WTC11 (cell line): ENCODE data around the gene C1QL1. TPM values are rescaled to one million over a fixed set of nuclear protein-coding genes. Genes with fewer than 3 reads are reported as not detected.

Experiments used
- ATAC-seq: fragments of 200-7000 bp; cut with Tn5 transposase; 2 replicates; pipeline ENCODE4 v1.10.0; 2021; ENCODE audit warnings: mild to moderate bottlenecking, moderate library complexity
- CTCF ChIA-PET: fragments of 300-600 bp; sonication (Branson Sonifier 250); formaldehyde crosslinking; loops from one replicate; lab custom pipeline; 2021; ENCODE audit warnings: antibody characterized with exemption; lab: Charles Lee
- POLR2A ChIA-PET: fragments of 350-600 bp; sonication (Branson Sonifier 250); formaldehyde crosslinking; loops from one replicate; lab custom pipeline; 2021; ENCODE audit warnings: antibody characterized with exemption; lab: Charles Lee
- DNase-seq: peaks from one replicate; pipeline ENCODE4 v3.0.0; 2021; ENCODE audit warnings: low spot score
- H3K27ac Mint-ChIP-seq: 2 replicates; pipeline ENCODE4 v1.8.0; 2021; ENCODE audit warnings: mixed read lengths
- H3K27me3 Mint-ChIP-seq: 2 replicates; pipeline ENCODE4 v1.8.0; 2021; ENCODE audit warnings: low read depth, mild to moderate bottlenecking, moderate library complexity, mixed read lengths
- H3K36me3 Mint-ChIP-seq: 2 replicates; pipeline ENCODE4 v1.8.0; 2021; ENCODE audit warnings: mixed read lengths
- H3K4me1 Mint-ChIP-seq: 2 replicates; pipeline ENCODE4 v1.8.0; 2022; ENCODE audit warnings: mixed read lengths
- H3K4me3 Mint-ChIP-seq: 2 replicates; pipeline ENCODE4 v1.8.0; 2021; ENCODE audit warnings: mild to moderate bottlenecking, moderate library complexity, mixed read lengths
- H3K9me3 Mint-ChIP-seq: 2 replicates; pipeline ENCODE4 v1.8.0; 2021; ENCODE audit warnings: mixed read lengths
- ATF1 ChIP-seq: sonication (generic); formaldehyde crosslinking; IDR thresholded peaks from 2 replicates; pipeline ENCODE4 v1.8.1; 2023; ENCODE audit warnings: mild to moderate bottlenecking, moderate library complexity, missing genetic modification reagents
- CREB1 ChIP-seq: sonication (generic); formaldehyde crosslinking; IDR thresholded peaks from 2 replicates; pipeline ENCODE4 v1.8.0; 2023; ENCODE audit warnings: mild to moderate bottlenecking, missing genetic modification reagents
- MXD4 ChIP-seq: fragments of 250-450 bp; sonication (Bioruptor Pico); IDR thresholded peaks from 2 replicates; pipeline ENCODE4 v1.8.0; 2021; ENCODE audit warnings: mild to moderate bottlenecking, moderate library complexity, borderline replicate concordance
- MYBL2 ChIP-seq: sonication (generic); formaldehyde crosslinking; IDR thresholded peaks from 2 replicates; pipeline ENCODE4 v1.8.1; 2023; ENCODE audit warnings: mild to moderate bottlenecking, moderate library complexity, missing genetic modification reagents
- RORB ChIP-seq: fragments of 250-450 bp; sonication (Bioruptor Pico); IDR thresholded peaks from 2 replicates; pipeline ENCODE4 v1.9.0; 2021; ENCODE audit warnings: mild to moderate bottlenecking
- TCF7 ChIP-seq: sonication (generic); formaldehyde crosslinking; IDR thresholded peaks from 2 replicates; pipeline ENCODE4 v1.8.0; 2022; ENCODE audit warnings: mild to moderate bottlenecking, low read depth, missing genetic modification reagents, moderate library complexity
- TEAD4 ChIP-seq: sonication (generic); formaldehyde crosslinking; IDR thresholded peaks from 2 replicates; pipeline ENCODE4 v1.8.0; 2022; ENCODE audit warnings: mild to moderate bottlenecking, missing genetic modification reagents
- TP53 ChIP-seq: sonication (generic); formaldehyde crosslinking; IDR thresholded peaks from 2 replicates; pipeline ENCODE4 v1.8.1; 2023; ENCODE audit warnings: mild to moderate bottlenecking, missing genetic modification reagents
- ZBTB21 ChIP-seq: sonication (generic); formaldehyde crosslinking; IDR thresholded peaks from 2 replicates; pipeline ENCODE4 v1.8.1; 2023; ENCODE audit warnings: mild to moderate bottlenecking, missing genetic modification reagents, borderline replicate concordance
- ZNF263 ChIP-seq: sonication (generic); formaldehyde crosslinking; IDR thresholded peaks from 2 replicates; pipeline ENCODE4 v1.8.1; 2022; ENCODE audit warnings: low read depth, mild to moderate bottlenecking, moderate library complexity, missing genetic modification reagents
- ZNF396 ChIP-seq: fragments of 250-450 bp; sonication (Bioruptor Pico); IDR thresholded peaks from 2 replicates; pipeline ENCODE4 v1.8.0; 2021; ENCODE audit warnings: mild to moderate bottlenecking, moderate library complexity, borderline replicate concordance
- ZNF671 ChIP-seq: fragments of 250-450 bp; sonication (Bioruptor Pico); IDR thresholded peaks from 2 replicates; pipeline ENCODE4 v1.8.0; 2021; ENCODE audit warnings: mild to moderate bottlenecking
- total RNA-seq: library from RNA; stranded (reverse); gene quantifications from 3 replicates; pipeline ENCODE4 v1.2.3, GENCODE V29; 2021
- TF ChIP-seq, protein P1 (sequence below): sonication (generic); formaldehyde crosslinking; IDR thresholded peaks from 2 replicates; pipeline ENCODE4 v1.8.0; 2022; ENCODE audit warnings: missing genetic modification reagents
- TF ChIP-seq, protein P2 (sequence below): fragments of 250-450 bp; sonication (Bioruptor Pico); IDR thresholded peaks from 2 replicates; pipeline ENCODE4 v1.9.0; 2021; ENCODE audit warnings: mild to moderate bottlenecking
- TF ChIP-seq, protein P3 (sequence below): fragments of 250-450 bp; sonication (Bioruptor Pico); IDR thresholded peaks from 2 replicates; pipeline ENCODE4 v1.9.0; 2021; ENCODE audit warnings: moderate library complexity, mild to moderate bottlenecking, inconsistent platforms, borderline replicate concordance
- TF ChIP-seq, protein P4 (sequence below): sonication (generic); formaldehyde crosslinking; IDR thresholded peaks from 2 replicates; pipeline ENCODE4 v1.8.0; 2022; ENCODE audit warnings: mild to moderate bottlenecking, missing genetic modification reagents
- TF ChIP-seq, protein P5 (sequence below): fragments of 250-450 bp; sonication (Bioruptor Pico); IDR thresholded peaks from 2 replicates; pipeline ENCODE4 v2.1.2; 2022; ENCODE audit warnings: mild to moderate bottlenecking, moderate library complexity
- TF ChIP-seq, protein P6 (sequence below): sonication (generic); formaldehyde crosslinking; IDR thresholded peaks from 2 replicates; pipeline ENCODE4 v1.8.1; 2023; ENCODE audit warnings: mild to moderate bottlenecking, missing genetic modification reagents, moderate library complexity
- TF ChIP-seq, protein P7 (sequence below): fragments of 250-450 bp; sonication (Bioruptor Pico); IDR thresholded peaks from 2 replicates; pipeline ENCODE4 v1.8.0; 2021; ENCODE audit warnings: mild to moderate bottlenecking
- TF ChIP-seq, protein P8 (sequence below): fragments of 250-450 bp; sonication (Bioruptor Pico); IDR thresholded peaks from 2 replicates; pipeline ENCODE4 v1.9.0; 2021; ENCODE audit warnings: mild to moderate bottlenecking

C1QL1 gene
- total RNA-seq, 1 experiment from 2014 or later: 13.4 TPM

DNA sequence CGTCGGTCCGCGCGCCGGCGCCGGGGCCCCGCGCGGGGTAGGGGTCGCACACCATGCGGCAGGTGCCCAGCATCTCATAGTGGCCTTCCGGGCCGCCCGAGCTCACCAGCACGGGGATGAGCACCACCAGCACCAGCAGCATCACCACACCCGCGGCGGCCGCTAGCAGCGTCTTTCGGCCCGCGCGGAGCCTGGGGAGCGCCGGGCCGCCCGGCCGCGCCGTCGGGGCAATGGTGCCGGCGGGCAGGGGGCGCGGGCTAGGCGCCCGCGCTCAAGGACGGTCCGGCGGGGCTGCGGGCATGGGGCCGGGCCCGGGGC lies 237 bp downstream of the C1QL1 start (continued):
- TF ChIP-seq, protein P1, sequence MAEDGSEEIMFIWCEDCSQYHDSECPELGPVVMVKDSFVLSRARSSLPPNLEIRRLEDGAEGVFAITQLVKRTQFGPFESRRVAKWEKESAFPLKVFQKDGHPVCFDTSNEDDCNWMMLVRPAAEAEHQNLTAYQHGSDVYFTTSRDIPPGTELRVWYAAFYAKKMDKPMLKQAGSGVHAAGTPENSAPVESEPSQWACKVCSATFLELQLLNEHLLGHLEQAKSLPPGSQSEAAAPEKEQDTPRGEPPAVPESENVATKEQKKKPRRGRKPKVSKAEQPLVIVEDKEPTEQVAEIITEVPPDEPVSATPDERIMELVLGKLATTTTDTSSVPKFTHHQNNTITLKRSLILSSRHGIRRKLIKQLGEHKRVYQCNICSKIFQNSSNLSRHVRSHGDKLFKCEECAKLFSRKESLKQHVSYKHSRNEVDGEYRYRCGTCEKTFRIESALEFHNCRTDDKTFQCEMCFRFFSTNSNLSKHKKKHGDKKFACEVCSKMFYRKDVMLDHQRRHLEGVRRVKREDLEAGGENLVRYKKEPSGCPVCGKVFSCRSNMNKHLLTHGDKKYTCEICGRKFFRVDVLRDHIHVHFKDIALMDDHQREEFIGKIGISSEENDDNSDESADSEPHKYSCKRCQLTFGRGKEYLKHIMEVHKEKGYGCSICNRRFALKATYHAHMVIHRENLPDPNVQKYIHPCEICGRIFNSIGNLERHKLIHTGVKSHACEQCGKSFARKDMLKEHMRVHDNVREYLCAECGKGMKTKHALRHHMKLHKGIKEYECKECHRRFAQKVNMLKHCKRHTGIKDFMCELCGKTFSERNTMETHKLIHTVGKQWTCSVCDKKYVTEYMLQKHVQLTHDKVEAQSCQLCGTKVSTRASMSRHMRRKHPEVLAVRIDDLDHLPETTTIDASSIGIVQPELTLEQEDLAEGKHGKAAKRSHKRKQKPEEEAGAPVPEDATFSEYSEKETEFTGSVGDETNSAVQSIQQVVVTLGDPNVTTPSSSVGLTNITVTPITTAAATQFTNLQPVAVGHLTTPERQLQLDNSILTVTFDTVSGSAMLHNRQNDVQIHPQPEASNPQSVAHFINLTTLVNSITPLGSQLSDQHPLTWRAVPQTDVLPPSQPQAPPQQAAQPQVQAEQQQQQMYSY (CRISPR knock-in tag): no peak
- TF ChIP-seq, protein P2, sequence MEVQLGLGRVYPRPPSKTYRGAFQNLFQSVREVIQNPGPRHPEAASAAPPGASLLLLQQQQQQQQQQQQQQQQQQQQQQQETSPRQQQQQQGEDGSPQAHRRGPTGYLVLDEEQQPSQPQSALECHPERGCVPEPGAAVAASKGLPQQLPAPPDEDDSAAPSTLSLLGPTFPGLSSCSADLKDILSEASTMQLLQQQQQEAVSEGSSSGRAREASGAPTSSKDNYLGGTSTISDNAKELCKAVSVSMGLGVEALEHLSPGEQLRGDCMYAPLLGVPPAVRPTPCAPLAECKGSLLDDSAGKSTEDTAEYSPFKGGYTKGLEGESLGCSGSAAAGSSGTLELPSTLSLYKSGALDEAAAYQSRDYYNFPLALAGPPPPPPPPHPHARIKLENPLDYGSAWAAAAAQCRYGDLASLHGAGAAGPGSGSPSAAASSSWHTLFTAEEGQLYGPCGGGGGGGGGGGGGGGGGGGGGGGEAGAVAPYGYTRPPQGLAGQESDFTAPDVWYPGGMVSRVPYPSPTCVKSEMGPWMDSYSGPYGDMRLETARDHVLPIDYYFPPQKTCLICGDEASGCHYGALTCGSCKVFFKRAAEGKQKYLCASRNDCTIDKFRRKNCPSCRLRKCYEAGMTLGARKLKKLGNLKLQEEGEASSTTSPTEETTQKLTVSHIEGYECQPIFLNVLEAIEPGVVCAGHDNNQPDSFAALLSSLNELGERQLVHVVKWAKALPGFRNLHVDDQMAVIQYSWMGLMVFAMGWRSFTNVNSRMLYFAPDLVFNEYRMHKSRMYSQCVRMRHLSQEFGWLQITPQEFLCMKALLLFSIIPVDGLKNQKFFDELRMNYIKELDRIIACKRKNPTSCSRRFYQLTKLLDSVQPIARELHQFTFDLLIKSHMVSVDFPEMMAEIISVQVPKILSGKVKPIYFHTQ (CRISPR knock-in tag): no peak
- no peak for TF ChIP-seq MYBL2 (CRISPR knock-in tag)
- TF ChIP-seq CREB1 (CRISPR knock-in tag): no peak
- TF ChIP-seq ZNF263: no peak
- TF ChIP-seq, all 79 proteins: peak for 0

DNA sequence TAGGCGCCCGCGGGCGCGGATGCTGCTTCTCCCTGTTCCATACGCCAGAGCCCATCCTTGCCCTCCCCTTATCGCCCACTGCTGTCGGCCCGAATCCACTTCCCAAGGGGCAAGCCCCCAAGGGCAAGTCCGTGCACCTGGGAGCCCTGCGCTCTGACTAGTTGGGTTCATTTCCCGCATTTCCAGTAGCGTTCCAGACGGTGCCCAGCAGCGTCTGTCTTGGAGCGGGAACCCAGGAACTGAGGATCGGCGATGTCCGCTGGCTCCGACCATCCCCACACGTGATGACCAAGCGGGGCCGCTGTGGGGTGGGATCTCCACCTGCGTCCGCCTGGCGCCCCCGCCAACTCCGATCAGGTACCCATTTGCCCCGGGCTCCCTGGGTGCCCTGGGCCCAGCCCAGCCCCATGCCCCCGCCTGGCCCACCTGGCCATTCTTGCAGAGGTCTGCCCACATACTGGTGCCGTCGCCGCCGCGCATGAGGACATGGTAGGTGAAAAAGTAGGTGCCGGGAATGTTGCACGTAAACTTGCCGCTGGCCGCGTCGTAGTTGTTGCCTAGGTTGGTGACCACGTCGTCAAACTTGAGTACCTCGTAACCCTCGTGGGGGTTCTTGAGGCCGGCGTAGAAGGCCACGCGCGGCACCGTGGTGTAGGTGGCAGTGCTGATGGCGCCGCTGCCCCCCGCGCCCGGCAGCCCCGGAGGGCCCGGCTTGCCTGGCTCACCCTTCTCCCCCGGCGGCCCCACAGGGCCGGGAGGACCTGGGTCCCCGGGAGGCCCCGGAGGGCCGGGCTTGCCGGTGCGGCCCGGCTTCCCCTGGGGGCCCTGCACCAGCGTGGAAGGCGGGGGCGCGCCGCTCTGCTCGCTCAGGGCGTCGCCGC lies 837 bp downstream of the C1QL1 start:
- H3K27me3 Mint-ChIP-seq: peaks cover 77% of the 10 kb centered on the region
- H3K4me1 Mint-ChIP-seq: peaks cover 29% of the 10 kb centered on the region
- CTCF ChIA-PET: interaction anchor here (0.6 to 5.5 kb wide), 16 partner anchors 9 to 230 kb away, joined by 3 to 117 read pairs (median 5); partner anchors contain the start of gene ACBD4
- peak; percentile 35 for DNase-seq
- peak overlapping the region; percentile 69 for H3K4me3 Mint-ChIP-seq
- H3K27ac Mint-ChIP-seq: no peak overlapping the region
- ATAC-seq: no peak
- no peaks in the 10 kb centered on the region for H3K36me3 Mint-ChIP-seq
- POLR2A ChIA-PET: no interaction called here
- no peaks in the 10 kb centered on the region for H3K9me3 Mint-ChIP-seq
- TF ChIP-seq ZBTB21 (CRISPR knock-in tag) (no peak), TEAD4 (no peak), TCF7 (CRISPR knock-in tag) (0 out of 2 replicates have a peak, but pooled peaks have one; percentile 48), ZNF396 (CRISPR knock-in tag) (no peak), ZNF671 (no peak), MXD4 (CRISPR knock-in tag) (no peak), TP53 (no peak), ATF1 (CRISPR knock-in tag) (no peak), RORB (CRISPR knock-in tag) (no peak), ZNF263 (no peak)
- TF ChIP-seq, protein P3, sequence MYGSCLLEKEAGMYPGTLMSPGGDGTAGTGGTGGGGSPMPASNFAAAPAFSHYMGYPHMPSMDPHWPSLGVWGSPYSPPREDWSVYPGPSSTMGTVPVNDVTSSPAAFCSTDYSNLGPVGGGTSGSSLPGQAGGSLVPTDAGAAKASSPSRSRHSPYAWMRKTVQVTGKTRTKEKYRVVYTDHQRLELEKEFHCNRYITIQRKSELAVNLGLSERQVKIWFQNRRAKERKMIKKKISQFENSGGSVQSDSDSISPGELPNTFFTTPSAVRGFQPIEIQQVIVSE: no peak
- TF ChIP-seq, protein P4, sequence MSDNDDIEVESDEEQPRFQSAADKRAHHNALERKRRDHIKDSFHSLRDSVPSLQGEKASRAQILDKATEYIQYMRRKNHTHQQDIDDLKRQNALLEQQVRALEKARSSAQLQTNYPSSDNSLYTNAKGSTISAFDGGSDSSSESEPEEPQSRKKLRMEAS (CRISPR knock-in tag): peak; percentile 61; the same call in 1 of the 2 replicates
- TF ChIP-seq, protein P5, sequence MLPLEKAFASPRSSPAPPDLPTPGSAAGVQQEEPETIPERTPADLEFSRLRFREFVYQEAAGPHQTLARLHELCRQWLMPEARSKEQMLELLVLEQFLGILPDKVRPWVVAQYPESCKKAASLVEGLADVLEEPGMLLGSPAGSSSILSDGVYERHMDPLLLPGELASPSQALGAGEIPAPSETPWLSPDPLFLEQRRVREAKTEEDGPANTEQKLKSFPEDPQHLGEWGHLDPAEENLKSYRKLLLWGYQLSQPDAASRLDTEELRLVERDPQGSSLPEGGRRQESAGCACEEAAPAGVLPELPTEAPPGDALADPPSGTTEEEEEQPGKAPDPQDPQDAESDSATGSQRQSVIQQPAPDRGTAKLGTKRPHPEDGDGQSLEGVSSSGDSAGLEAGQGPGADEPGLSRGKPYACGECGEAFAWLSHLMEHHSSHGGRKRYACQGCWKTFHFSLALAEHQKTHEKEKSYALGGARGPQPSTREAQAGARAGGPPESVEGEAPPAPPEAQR (CRISPR knock-in tag): no peak
- TF ChIP-seq, protein P6, sequence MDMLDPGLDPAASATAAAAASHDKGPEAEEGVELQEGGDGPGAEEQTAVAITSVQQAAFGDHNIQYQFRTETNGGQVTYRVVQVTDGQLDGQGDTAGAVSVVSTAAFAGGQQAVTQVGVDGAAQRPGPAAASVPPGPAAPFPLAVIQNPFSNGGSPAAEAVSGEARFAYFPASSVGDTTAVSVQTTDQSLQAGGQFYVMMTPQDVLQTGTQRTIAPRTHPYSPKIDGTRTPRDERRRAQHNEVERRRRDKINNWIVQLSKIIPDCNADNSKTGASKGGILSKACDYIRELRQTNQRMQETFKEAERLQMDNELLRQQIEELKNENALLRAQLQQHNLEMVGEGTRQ (CRISPR knock-in tag): peak; percentile 31; the same call in 1 of the 2 replicates
- TF ChIP-seq, protein P7, sequence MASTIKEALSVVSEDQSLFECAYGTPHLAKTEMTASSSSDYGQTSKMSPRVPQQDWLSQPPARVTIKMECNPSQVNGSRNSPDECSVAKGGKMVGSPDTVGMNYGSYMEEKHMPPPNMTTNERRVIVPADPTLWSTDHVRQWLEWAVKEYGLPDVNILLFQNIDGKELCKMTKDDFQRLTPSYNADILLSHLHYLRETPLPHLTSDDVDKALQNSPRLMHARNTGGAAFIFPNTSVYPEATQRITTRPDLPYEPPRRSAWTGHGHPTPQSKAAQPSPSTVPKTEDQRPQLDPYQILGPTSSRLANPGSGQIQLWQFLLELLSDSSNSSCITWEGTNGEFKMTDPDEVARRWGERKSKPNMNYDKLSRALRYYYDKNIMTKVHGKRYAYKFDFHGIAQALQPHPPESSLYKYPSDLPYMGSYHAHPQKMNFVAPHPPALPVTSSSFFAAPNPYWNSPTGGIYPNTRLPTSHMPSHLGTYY (CRISPR knock-in tag): no peak
- TF ChIP-seq, protein P8, sequence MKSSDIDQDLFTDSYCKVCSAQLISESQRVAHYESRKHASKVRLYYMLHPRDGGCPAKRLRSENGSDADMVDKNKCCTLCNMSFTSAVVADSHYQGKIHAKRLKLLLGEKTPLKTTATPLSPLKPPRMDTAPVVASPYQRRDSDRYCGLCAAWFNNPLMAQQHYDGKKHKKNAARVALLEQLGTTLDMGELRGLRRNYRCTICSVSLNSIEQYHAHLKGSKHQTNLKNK (CRISPR knock-in tag): no peak
- TF ChIP-seq, protein P2 (CRISPR knock-in tag): no peak
